Naive thymus-derived CD8-positive, alpha-beta T cell (primary cell): ENCODE data around the gene TUB. TPM values are rescaled to one million over a fixed set of nuclear protein-coding genes. Genes with fewer than 3 reads are reported as not detected.

Source experiments
- ATAC-seq, 2 donors: fragments of 150-1000 bp; cut with Tn5 transposase in 1 of 2; sonication (Bioruptor Pico), chemical (Tn5 transposase) in 1 of 2; 1 replicate in 1 of 2; 2 replicates in 1 of 2; pipeline ENCODE4 v1.10.0; 2021; ENCODE audit warnings: mild to moderate bottlenecking in 2 of 2, moderate library complexity in 2 of 2
- POLR2A ChIA-PET: fragments of 350-600 bp; sonication (Branson Sonifier 250); formaldehyde crosslinking; loops from one replicate; lab custom pipeline; 2021; ENCODE audit warnings: antibody characterized with exemption; lab: Charles Lee
- DNase-seq, 10 donors: peaks; one replicate each; pipeline versions ENCODE4 v3.0.0 to v3.0.0-alpha.2; 2020 to 2022
- H3K27ac Mint-ChIP-seq, 10 donors: one replicate each; pipeline ENCODE4 v1.8.0; 2020 to 2022; ENCODE audit warnings: mild to moderate bottlenecking in 10 of 10, mixed read lengths in 10 of 10, moderate library complexity in 4 of 10, inconsistent platforms in 1 of 10
- H3K27me3 Mint-ChIP-seq, 5 donors: one replicate each; pipeline ENCODE4 v1.8.0; 2021 to 2022; ENCODE audit warnings: mixed read lengths in 5 of 5
- H3K36me3 Mint-ChIP-seq, 3 donors: one replicate each; pipeline ENCODE4 v1.8.0; 2020 to 2022; ENCODE audit warnings: mixed read lengths in 3 of 3, mild to moderate bottlenecking in 2 of 3, inconsistent platforms in 1 of 3
- H3K4me1 Mint-ChIP-seq, 4 donors: one replicate each; pipeline ENCODE4 v1.8.0; 2021 to 2022; ENCODE audit warnings: mixed read lengths in 4 of 4
- H3K4me3 Mint-ChIP-seq, 10 donors: one replicate each; pipeline ENCODE4 v1.8.0; 2020 to 2022; ENCODE audit warnings: mild to moderate bottlenecking in 10 of 10, mixed read lengths in 10 of 10, moderate library complexity in 6 of 10, inconsistent platforms in 1 of 10
- H3K9me3 Mint-ChIP-seq, 9 donors: one replicate each; pipeline ENCODE4 v1.8.0; 2020 to 2022; ENCODE audit warnings: mixed read lengths in 9 of 9, mild to moderate bottlenecking in 3 of 9, inconsistent platforms in 1 of 9, moderate library complexity in 1 of 9
- polyA plus RNA-seq, 3 donors: library from polyadenylated mRNA; unstranded; fragments of 300-500 nt; fragmentation: Illumina TruSeq; gene quantifications; one replicate each; pipeline ENCODE4 v1.2.3, GENCODE V29; 2021
- total RNA-seq, 8 experiments: library from RNA in 2 of 8; stranded (reverse) in 2 of 8; gene quantifications; one replicate each; pipeline ENCODE4 v1.2.3 and lab custom pipeline; 2021 to 2026

The TUB gene
- total and polyA plus RNA-seq, 5 experiments from 2014 or later, result 0.05 to 0.18 TPM; not detected in 3

- Mint-ChIP-seq H3K4me1 (peaks cover 0 to 4% (median under 1%) of the 10 kb centered on the region in 4 donors), H3K4me3 (no peak overlapping the region), H3K9me3 (peaks cover 0 to 14% (median 4%) of the 10 kb centered on the region in 9 donors), H3K27me3 (no peaks in the 10 kb centered on the region), H3K36me3 (peaks cover 2 to 53% (median 44%) of the 10 kb centered on the region in 3 donors), H3K27ac (no peak overlapping the region)
- DNase-seq, result no peak
- ATAC-seq, result no peak
- POLR2A ChIA-PET, result no interaction called here
Measured at GRCh38 chr11:8122173-8122764, 41.3 kb downstream of the TUB start.

DNA sequence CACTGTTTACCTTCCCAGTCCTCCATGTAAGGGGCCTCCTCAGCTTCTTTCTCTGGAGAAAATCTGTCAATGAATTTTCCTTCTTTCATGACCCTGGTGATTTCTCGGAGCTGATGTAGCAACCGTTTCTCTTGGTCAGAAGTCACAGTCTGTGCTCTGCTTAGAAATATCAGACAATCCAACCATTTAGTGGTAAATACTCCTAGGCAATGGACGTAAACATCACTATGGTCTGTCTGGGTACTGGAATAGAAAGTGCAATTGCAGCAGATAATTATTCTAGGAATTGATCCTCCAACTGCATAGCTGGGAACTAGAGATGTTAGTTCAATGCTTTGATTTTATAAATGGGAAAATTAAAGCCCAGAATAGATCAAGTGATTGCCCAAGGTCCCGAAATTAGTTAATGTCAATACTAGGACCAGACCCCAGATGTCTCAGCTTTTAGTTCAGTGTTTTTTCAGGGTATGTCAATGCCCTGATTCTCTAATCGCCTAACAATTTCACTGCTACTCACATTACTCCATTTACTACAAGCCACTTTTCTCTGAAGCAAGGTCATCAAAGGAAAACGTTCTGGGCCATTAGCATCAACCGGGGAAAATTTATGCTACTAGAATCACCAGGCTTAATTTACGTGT is 45.8 kb downstream of the TUB start:
- POLR2A ChIA-PET, result no interaction called here
- no peak for ATAC-seq
- peaks cover 0 to 35% (median 23%) of the 10 kb centered on the region in 3 donors for H3K36me3 Mint-ChIP-seq

GRCh38 chr11:8127447-8127846 is 46.4 kb downstream of the TUB start:
- H3K4me1 Mint-ChIP-seq, result peaks cover 0 to 4% (median under 1%) of the 10 kb centered on the region in 4 donors
- no peak for ATAC-seq

More for the DNA sequence above, 45.8 kb downstream of the TUB start:
- peaks cover 0 to 1% (median 0%) of the 10 kb centered on the region in 5 donors for H3K27me3 Mint-ChIP-seq
- no peaks in the 10 kb centered on the region for H3K9me3 Mint-ChIP-seq
- H3K4me1 Mint-ChIP-seq, result peaks cover 0 to 4% (median under 1%) of the 10 kb centered on the region in 4 donors
- no peak overlapping the region for H3K4me3 Mint-ChIP-seq
- no peak for DNase-seq
- no peak overlapping the region for H3K27ac Mint-ChIP-seq

GRCh38 chr11:8138526-8138925 is 57.5 kb downstream of the TUB start:
- POLR2A ChIA-PET, result no interaction called here
- no peaks in the 10 kb centered on the region for H3K27me3 Mint-ChIP-seq
- ATAC-seq (no peak), DNase-seq (no peak)
- H3K9me3 Mint-ChIP-seq, result peaks cover 0 to 16% (median 3%) of the 10 kb centered on the region in 9 donors
- H3K4me1 Mint-ChIP-seq, result no peaks in the 10 kb centered on the region
- no peak overlapping the region for H3K4me3 Mint-ChIP-seq
- H3K36me3 Mint-ChIP-seq, result peaks cover 0 to 57% (median 51%) of the 10 kb centered on the region in 3 donors
- no peak overlapping the region for H3K27ac Mint-ChIP-seq

More at GRCh38 chr11:8127447-8127846, 46.4 kb downstream of the TUB start:
- Mint-ChIP-seq H3K27me3 (peaks cover 0 to 1% (median 0%) of the 10 kb centered on the region in 5 donors), H3K27ac (no peak overlapping the region), H3K9me3 (no peaks in the 10 kb centered on the region), H3K4me3 (no peak overlapping the region), H3K36me3 (peaks cover 0 to 30% (median 18%) of the 10 kb centered on the region in 3 donors)
- DNase-seq, result no peak
- POLR2A ChIA-PET, result no interaction called here

DNA sequence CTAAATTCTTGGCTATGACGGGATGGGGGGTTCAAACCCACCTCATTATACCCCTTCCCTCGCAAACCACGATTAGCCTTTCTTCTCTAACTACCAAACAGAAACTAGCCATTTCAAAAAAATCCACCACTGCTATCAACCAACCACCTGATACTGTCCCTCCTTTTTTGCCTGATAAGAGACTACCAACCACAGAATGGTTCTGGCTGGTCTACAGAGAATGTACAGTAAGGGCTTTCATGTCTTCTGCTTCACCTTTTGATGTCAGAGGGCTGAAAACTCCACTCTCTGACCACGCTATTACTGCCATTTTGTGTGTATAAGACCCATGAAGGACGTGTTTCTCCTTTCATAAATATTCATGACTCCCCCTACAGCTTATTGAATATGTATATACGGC is 68.7 kb downstream of the TUB start:
- ATAC-seq, result no peak
- Mint-ChIP-seq H3K36me3 (peaks cover 6 to 37% (median 16%) of the 10 kb centered on the region in 3 donors), H3K27ac (no peak overlapping the region)

More for the DNA sequence above, 68.7 kb downstream of the TUB start:
- Mint-ChIP-seq H3K4me1 (peaks cover 0 to 15% (median 9%) of the 10 kb centered on the region in 4 donors), H3K9me3 (peaks cover 0 to 6% (median 0%) of the 10 kb centered on the region in 9 donors), H3K27me3 (no peaks in the 10 kb centered on the region), H3K4me3 (no peak overlapping the region)
- DNase-seq, result no peak
- POLR2A ChIA-PET, result no interaction called here

Other genes starting within 250 kb of the TUB start
- gene OR10A6, start 149.9 kb upstream of the TUB start, total RNA-seq, result not detected
- gene OR10A6, start 149.9 kb upstream of the TUB start, polyA plus RNA-seq, result not detected
- gene OR10A3, start 139.5 kb upstream of the TUB start, total RNA-seq, result not detected
- gene OR10A3, start 139.5 kb upstream of the TUB start, polyA plus RNA-seq, result not detected
- not detected for gene NLRP10, start 115.8 kb upstream of the TUB start, total RNA-seq
- gene NLRP10, start 115.8 kb upstream of the TUB start, polyA plus RNA-seq, result not detected
- gene EIF3F, start 93.9 kb upstream of the TUB start, total RNA-seq, result 100 to 1,000 TPM; 310 to 319 TPM
- 100 to 1,000 TPM; 408 to 500 (median 458) TPM for gene EIF3F, start 93.9 kb upstream of the TUB start, polyA plus RNA-seq
- 10 to 100 TPM; 57.6 to 58.1 TPM for gene RIC3, start 87.8 kb downstream of the TUB start, total RNA-seq
- 1 to 10 TPM; 2.2 to 4.4 (median 3.5) TPM for gene RIC3, start 87.8 kb downstream of the TUB start, polyA plus RNA-seq
- gene LMO1, start 182.7 kb downstream of the TUB start, total RNA-seq, result not detected
- gene LMO1, start 182.7 kb downstream of the TUB start, polyA plus RNA-seq, result not detected